ENCODE results near the gene RGS18. TPM values are rescaled to one million over a fixed set of nuclear protein-coding genes. Genes with fewer than 3 reads are reported as not detected.

The RGS18 gene
- total RNA-seq, 4 donors from 2014 or later: 0.95 to 2.3 (median 2.1) TPM

GRCh38 chr1:192171123-192171522 is 12.9 kb downstream of the RGS18 start:
- no peaks in the 10 kb centered on the region for H3K4me1 ChIP-seq
- H3K27me3 ChIP-seq: no peaks in the 10 kb centered on the region
- TF ChIP-seq CTCF (IDR thresholded peaks at IDR 0.05): no peak
- TF ChIP-seq POLR2A (IDR thresholded peaks at IDR 0.05): no peak
- H3K9me3 ChIP-seq: no peaks in the 10 kb centered on the region
- intact Hi-C loops (cut with DNase I; ENCODE audit: low total_unique reads): no loop called here
- no peak for DNase-seq
- H3K36me3 ChIP-seq: no peaks in the 10 kb centered on the region
- no peak overlapping the region for H3K27ac ChIP-seq
- no peak overlapping the region for H3K4me3 ChIP-seq

- intact Hi-C loops (cut with DNase I; ENCODE audit: low total_unique reads): no loop called here
- H3K9me3 ChIP-seq: no peaks in the 10 kb centered on the region
- H3K4me1 ChIP-seq: no peaks in the 10 kb centered on the region
- H3K36me3 ChIP-seq: no peaks in the 10 kb centered on the region
- no peak for DNase-seq
- no peak for TF ChIP-seq CTCF (IDR thresholded peaks at IDR 0.05)
- no peak for TF ChIP-seq POLR2A (IDR thresholded peaks at IDR 0.05)
- H3K27me3 ChIP-seq: no peaks in the 10 kb centered on the region
- no peak overlapping the region for H3K4me3 ChIP-seq
- H3K27ac ChIP-seq: no peak overlapping the region
Observed at GRCh38 chr1:192175971-192176370, 17.7 kb downstream of the RGS18 start.

GRCh38 chr1:192183788-192184187 is 25.5 kb downstream of the RGS18 start:
- Histone ChIP-seq H3K36me3 (no peaks in the 10 kb centered on the region), H3K27ac (no peak overlapping the region), H3K4me1 (no peaks in the 10 kb centered on the region), H3K4me3 (no peak overlapping the region), H3K9me3 (no peaks in the 10 kb centered on the region), H3K27me3 (no peaks in the 10 kb centered on the region)
- TF ChIP-seq POLR2A (IDR thresholded peaks at IDR 0.05): no peak
- TF ChIP-seq CTCF (IDR thresholded peaks at IDR 0.05): no peak
- DNase-seq: no peak
- intact Hi-C loops (cut with DNase I; ENCODE audit: low total_unique reads): no loop called here

GRCh38 chr1:192186197-192186596 is 27.9 kb downstream of the RGS18 start:
- no peak for DNase-seq
- no peaks in the 10 kb centered on the region for H3K4me1 ChIP-seq
- no peak for TF ChIP-seq CTCF (IDR thresholded peaks at IDR 0.05)
- no peak for TF ChIP-seq POLR2A (IDR thresholded peaks at IDR 0.05)
- intact Hi-C loops (cut with DNase I; ENCODE audit: low total_unique reads): no loop called here
- H3K36me3 ChIP-seq: no peaks in the 10 kb centered on the region
- H3K9me3 ChIP-seq: no peaks in the 10 kb centered on the region
- no peak overlapping the region for H3K4me3 ChIP-seq
- no peaks in the 10 kb centered on the region for H3K27me3 ChIP-seq
- H3K27ac ChIP-seq: no peak overlapping the region

GRCh38 chr1:192190066-192190465 is 31.8 kb downstream of the RGS18 start:
- Histone ChIP-seq H3K4me3 (no peak overlapping the region), H3K27ac (no peak overlapping the region), H3K9me3 (no peaks in the 10 kb centered on the region), H3K36me3 (no peaks in the 10 kb centered on the region), H3K27me3 (no peaks in the 10 kb centered on the region), H3K4me1 (no peaks in the 10 kb centered on the region)
- DNase-seq: no peak
- TF ChIP-seq POLR2A (IDR thresholded peaks at IDR 0.05) (no peak), CTCF (IDR thresholded peaks at IDR 0.05) (no peak)
- intact Hi-C loops (cut with DNase I; ENCODE audit: low total_unique reads): no loop called here

Measured in uterus (tissue), 4 donors.